Activated CD4-positive, alpha-beta T cell treated with anti-CD3 and anti-CD28 coated beads for 36 hours (primary cell): ENCODE data around the gene SH3BGR. TPM values are rescaled to one million over a fixed set of nuclear protein-coding genes. Genes with fewer than 3 reads are reported as not detected.
"Not testable (repeated sequence)": the region's sequence is repeated elsewhere in the genome, so short reads cannot be mapped to it uniquely, and the experiment has no call there.

Source experiments
- ATAC-seq: fragments of 200-7000 bp; cut with Tn5 transposase; one replicate; pipeline ENCODE4 v1.10.0; 2021; ENCODE audit warnings: mild to moderate bottlenecking, moderate library complexity
- CTCF ChIA-PET: fragments of 350-600 bp; sonication (Branson Sonifier 250); formaldehyde crosslinking; loops from one replicate; lab custom pipeline; 2021; ENCODE audit warnings: antibody characterized with exemption; lab: Charles Lee
- POLR2A ChIA-PET: fragments of 350-600 bp; sonication (Branson Sonifier 250); formaldehyde crosslinking; loops from one replicate; lab custom pipeline; 2021; ENCODE audit warnings: antibody characterized with exemption, inconsistent platforms; lab: Charles Lee
- DNase-seq: peaks from one replicate; pipeline ENCODE4 v3.0.0-alpha.2; 2020
- H3K27ac Mint-ChIP-seq: one replicate; pipeline ENCODE4 v1.8.0; 2021; ENCODE audit warnings: mixed read lengths
- H3K27me3 Mint-ChIP-seq: one replicate; pipeline ENCODE4 v1.8.0; 2021; ENCODE audit warnings: mixed read lengths
- H3K36me3 Mint-ChIP-seq: one replicate; pipeline ENCODE4 v1.8.0; 2021; ENCODE audit warnings: low read depth, mixed read lengths
- H3K4me1 Mint-ChIP-seq: one replicate; pipeline ENCODE4 v1.8.0; 2021; ENCODE audit warnings: mixed read lengths
- H3K4me3 Mint-ChIP-seq: one replicate; pipeline ENCODE4 v1.8.0; 2021; ENCODE audit warnings: mild to moderate bottlenecking, moderate library complexity, mixed read lengths
- H3K9me3 Mint-ChIP-seq: one replicate; pipeline ENCODE4 v1.8.0; 2021; ENCODE audit warnings: low read depth, mixed read lengths
- intact Hi-C, 2 experiments: fragments of 100-400 bp; cut with DNase I in 1 of 2; cut with micrococcal nuclease in 1 of 2; formaldehyde crosslinking; loops; one replicate each; pipeline versions ENCODE4 v1.14.2 to v1.15.1; 2022 to 2024; cut with DNase I, micrococcal nuclease
- total RNA-seq, 2 experiments: library from RNA; stranded (reverse); gene quantifications; one replicate each; pipeline ENCODE4 v1.2.3, GENCODE V29; 2021

Gene SH3BGR
- total RNA-seq, 2 experiments from 2014 or later: 2.7 to 3.9 TPM

- H3K4me3 Mint-ChIP-seq: no peak overlapping the region
- intact Hi-C loops: no loop called here
- H3K27ac Mint-ChIP-seq: no peak overlapping the region
- H3K9me3 Mint-ChIP-seq: no peaks in the 10 kb centered on the region
- ChIA-PET CTCF (no interaction called here), POLR2A (no interaction called here)
- H3K36me3 Mint-ChIP-seq: no peaks in the 10 kb centered on the region
- peaks cover 9% of the 10 kb centered on the region for H3K27me3 Mint-ChIP-seq
- DNase-seq (no peak), ATAC-seq (no peak)
- H3K4me1 Mint-ChIP-seq: no peaks in the 10 kb centered on the region
Observed at GRCh38 chr21:39531840-39532239, 80.1 kb downstream of the SH3BGR start.

GRCh38 chr21:39533545-39534380 is 82.0 kb downstream of the SH3BGR start:
- intact Hi-C loops: no loop called here
- ATAC-seq: no peak

GRCh38 chr21:39535646-39536437 is 84.1 kb downstream of the SH3BGR start:
- POLR2A ChIA-PET: no interaction called here
- Mint-ChIP-seq H3K36me3 (no peaks in the 10 kb centered on the region), H3K4me1 (no peaks in the 10 kb centered on the region), H3K27me3 (peaks cover 12% of the 10 kb centered on the region), H3K9me3 (no peaks in the 10 kb centered on the region), H3K27ac (no peak overlapping the region), H3K4me3 (no peak overlapping the region)
- DNase-seq (no peak), ATAC-seq (no peak)
- CTCF ChIA-PET: no interaction called here
- intact Hi-C loops: no loop called here

More at GRCh38 chr21:39533545-39534380, 82.0 kb downstream of the SH3BGR start:
- POLR2A ChIA-PET: no interaction called here
- no peaks in the 10 kb centered on the region for H3K36me3 Mint-ChIP-seq
- H3K4me3 Mint-ChIP-seq: no peak overlapping the region
- H3K4me1 Mint-ChIP-seq: no peaks in the 10 kb centered on the region
- peaks cover 9% of the 10 kb centered on the region for H3K27me3 Mint-ChIP-seq
- DNase-seq: no peak
- H3K27ac Mint-ChIP-seq: no peak overlapping the region
- CTCF ChIA-PET: interaction anchor here (1.0 to 1.3 kb wide), 3 partner anchors 13 to 17 kb away, joined by 3 to 5 read pairs (median 5); no protein-coding TSS in a partner anchor
- no peaks in the 10 kb centered on the region for H3K9me3 Mint-ChIP-seq

- ATAC-seq (no peak), DNase-seq (no peak)
- no peaks in the 10 kb centered on the region for H3K36me3 Mint-ChIP-seq
- CTCF ChIA-PET: no interaction called here
- no peak overlapping the region for H3K27ac Mint-ChIP-seq
- intact Hi-C loops: no loop called here
- no peaks in the 10 kb centered on the region for H3K4me1 Mint-ChIP-seq
- no peak overlapping the region for H3K4me3 Mint-ChIP-seq
- peaks cover 11% of the 10 kb centered on the region for H3K27me3 Mint-ChIP-seq
- H3K9me3 Mint-ChIP-seq: no peaks in the 10 kb centered on the region
- POLR2A ChIA-PET: no interaction called here
Observed at GRCh38 chr21:39536835-39537234, 85.1 kb downstream of the SH3BGR start.

- no peaks in the 10 kb centered on the region for H3K9me3 Mint-ChIP-seq
- no peak for ATAC-seq
- POLR2A ChIA-PET: no interaction called here
- intact Hi-C loops: no loop called here
- H3K4me3 Mint-ChIP-seq: no peak overlapping the region
- CTCF ChIA-PET: no interaction called here
- DNase-seq: no peak
- H3K36me3 Mint-ChIP-seq: no peaks in the 10 kb centered on the region
- H3K4me1 Mint-ChIP-seq: no peaks in the 10 kb centered on the region
- peaks cover 11% of the 10 kb centered on the region for H3K27me3 Mint-ChIP-seq
- no peak overlapping the region for H3K27ac Mint-ChIP-seq
Observed at GRCh38 chr21:39537571-39537970, 85.8 kb downstream of the SH3BGR start.

GRCh38 chr21:39538453-39539042 is 86.8 kb downstream of the SH3BGR start:
- no peaks in the 10 kb centered on the region for H3K36me3 Mint-ChIP-seq
- DNase-seq (no peak), ATAC-seq (no peak)
- POLR2A ChIA-PET: no interaction called here
- intact Hi-C loops: no loop called here
- H3K4me1 Mint-ChIP-seq: no peaks in the 10 kb centered on the region
- CTCF ChIA-PET: no interaction called here
- no peak overlapping the region for H3K4me3 Mint-ChIP-seq
- H3K9me3 Mint-ChIP-seq: no peaks in the 10 kb centered on the region
- H3K27ac Mint-ChIP-seq: no peak overlapping the region
- H3K27me3 Mint-ChIP-seq: peaks cover 8% of the 10 kb centered on the region

- H3K4me3 Mint-ChIP-seq, POLR2A ChIA-PET, H3K4me1 Mint-ChIP-seq, H3K27ac Mint-ChIP-seq, H3K27me3 Mint-ChIP-seq, intact Hi-C loops, DNase-seq, H3K36me3 Mint-ChIP-seq, H3K9me3 Mint-ChIP-seq, ATAC-seq: not testable (repeated sequence)
- CTCF ChIA-PET: interaction anchor here (1.0 kb wide), 1 partner anchor 22 kb away, joined by 3 read pairs; no protein-coding TSS in a partner anchor
Observed at GRCh38 chr21:39540367-39540766, 88.6 kb downstream of the SH3BGR start.

GRCh38 chr21:39542736-39543135 is 91.0 kb downstream of the SH3BGR start:
- DNase-seq (no peak), ATAC-seq (no peak)
- Mint-ChIP-seq H3K36me3 (no peaks in the 10 kb centered on the region), H3K4me1 (no peaks in the 10 kb centered on the region), H3K4me3 (no peak overlapping the region), H3K27ac (no peak overlapping the region), H3K27me3 (peaks cover 4% of the 10 kb centered on the region), H3K9me3 (no peaks in the 10 kb centered on the region)
- intact Hi-C loops: no loop called here
- ChIA-PET CTCF (no interaction called here), POLR2A (no interaction called here)

- peaks cover 2% of the 10 kb centered on the region for H3K27me3 Mint-ChIP-seq
- intact Hi-C loops: no loop called here
- ATAC-seq: no peak
- no peaks in the 10 kb centered on the region for H3K36me3 Mint-ChIP-seq
- H3K4me1 Mint-ChIP-seq: no peaks in the 10 kb centered on the region
- no peak overlapping the region for H3K27ac Mint-ChIP-seq
- CTCF ChIA-PET: interaction anchor here (1.8 kb wide), 1 partner anchor 13 kb away, joined by 5 read pairs; no protein-coding TSS in a partner anchor
- POLR2A ChIA-PET: no interaction called here
- no peak overlapping the region for H3K4me3 Mint-ChIP-seq
- DNase-seq: no peak
- peaks cover 2% of the 10 kb centered on the region for H3K9me3 Mint-ChIP-seq
Observed at GRCh38 chr21:39546522-39546921, 94.8 kb downstream of the SH3BGR start.

- Mint-ChIP-seq H3K9me3 (peaks cover 7% of the 10 kb centered on the region), H3K4me3 (no peak overlapping the region)
- no peak for DNase-seq
Observed at GRCh38 chr21:39552856-39553255, 101.1 kb downstream of the SH3BGR start.

GRCh38 chr21:39553331-39553730 is 101.6 kb downstream of the SH3BGR start:
- intact Hi-C loops: no loop called here
- peaks cover 7% of the 10 kb centered on the region for H3K9me3 Mint-ChIP-seq
- H3K27ac Mint-ChIP-seq: no peak overlapping the region
- ChIA-PET CTCF (no interaction called here), POLR2A (no interaction called here)
- no peak for DNase-seq
- ATAC-seq: no peak
- H3K36me3 Mint-ChIP-seq: no peaks in the 10 kb centered on the region
- peaks cover 4% of the 10 kb centered on the region for H3K27me3 Mint-ChIP-seq
- no peaks in the 10 kb centered on the region for H3K4me1 Mint-ChIP-seq
- no peak overlapping the region for H3K4me3 Mint-ChIP-seq

More at GRCh38 chr21:39552856-39553255, 101.1 kb downstream of the SH3BGR start:
- Mint-ChIP-seq H3K27ac (no peak overlapping the region), H3K36me3 (no peaks in the 10 kb centered on the region), H3K4me1 (no peaks in the 10 kb centered on the region), H3K27me3 (peaks cover 3% of the 10 kb centered on the region)
- POLR2A ChIA-PET: no interaction called here
- no peak for ATAC-seq
- intact Hi-C loops: no loop called here
- CTCF ChIA-PET: no interaction called here
